HL-60 (cell line): Measurements from ENCODE around the gene SMIM44.

ENCODE experiments used
- CTCF ChIP-seq: IDR thresholded peaks from one replicate; pipeline ENCODE4 v1.5.1; 2011; ENCODE audit warnings: low read length, control low read depth, inconsistent platforms; ENCODE audit not compliant: insufficient read depth
- POLR2AphosphoS5 ChIP-seq: IDR thresholded peaks from 2 replicates; pipeline ENCODE4 v1.6.1; 2012; ENCODE audit warnings: low read depth
- REST ChIP-seq: IDR thresholded peaks from 2 replicates; pipeline ENCODE4 v1.6.1; 2012; ENCODE audit warnings: low read depth; ENCODE audit not compliant: insufficient replicate concordance

DNA sequence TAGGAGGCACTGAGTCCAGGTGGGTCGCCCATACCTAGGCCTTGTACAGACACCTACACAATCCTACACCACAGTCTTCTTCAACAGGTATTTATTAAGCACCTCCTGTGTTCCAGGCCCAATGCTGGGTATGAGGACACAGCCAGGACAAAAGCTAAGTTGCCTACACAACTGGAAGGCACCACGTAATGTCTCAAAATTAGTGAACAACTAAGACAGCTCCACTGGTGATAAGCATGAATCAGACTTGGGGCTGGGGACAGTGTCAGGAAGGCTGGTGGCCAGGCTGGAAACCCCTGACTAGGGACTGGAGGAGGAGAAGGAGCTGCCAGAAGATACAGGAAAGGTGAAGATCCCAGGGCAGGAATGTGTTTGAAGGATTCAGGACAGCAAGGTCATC lies 5.3 kb downstream of the SMIM44 start:
- TF ChIP-seq CTCF, result no peak
- TF ChIP-seq REST, result no peak
- no peak for TF ChIP-seq POLR2AphosphoS5
